Measurements from ENCODE around the gene ARV1.

ARV1 gene

DNA sequence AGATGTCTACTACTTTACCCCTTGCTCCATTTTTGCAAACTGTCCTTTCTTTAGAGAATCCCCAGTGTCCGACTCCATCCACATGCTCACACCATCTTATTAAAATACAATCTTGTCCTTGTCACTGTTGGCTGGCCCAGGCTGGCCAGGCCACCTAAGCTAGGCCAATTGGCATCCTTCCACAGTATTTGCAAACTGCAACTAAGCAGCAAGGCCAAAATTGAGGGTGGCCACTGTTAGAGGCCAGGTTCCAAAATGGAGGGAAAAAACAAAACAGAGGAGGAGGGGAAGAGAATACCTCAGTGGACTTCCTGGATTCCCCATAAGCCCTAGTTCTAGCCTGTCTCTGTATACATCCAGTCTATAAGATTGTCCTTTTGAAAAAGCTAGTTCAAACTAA is 56.9 kb downstream of the ARV1 start:
- Histone ChIP-seq H3K9ac (ENCODE audit: low read length) (no peak overlapping the region), H4K8ac (ENCODE audit: low read length) (no peak overlapping the region), H2BK120ac (ENCODE audit: low read depth, low read length) (peak overlapping the region; percentile 42)

DNA sequence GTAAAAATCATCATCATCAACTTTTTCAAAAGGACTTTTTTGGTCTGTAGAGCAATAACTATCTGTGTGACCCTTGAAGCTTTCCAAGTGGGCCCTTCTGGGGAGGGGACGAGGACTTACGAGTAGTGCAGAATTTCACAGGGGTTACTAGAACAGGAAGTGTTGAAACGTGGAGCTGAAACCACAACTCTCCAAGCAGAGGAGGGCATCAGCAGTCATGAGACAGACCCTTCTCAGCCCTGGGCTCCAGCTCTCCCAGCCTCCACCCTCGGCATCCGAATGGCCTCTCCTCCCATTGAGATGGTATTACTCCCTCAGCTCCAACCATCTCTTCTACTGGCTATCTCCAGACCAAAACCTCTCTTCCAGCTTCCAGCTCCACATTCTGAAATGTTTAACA is 57.5 kb downstream of the ARV1 start:
- H3K4me2 ChIP-seq (ENCODE audit: low read length, poor library complexity, severe bottlenecking) = no peak overlapping the region
- peaks cover 1 to 3% of the 10 kb centered on the region in 2 experiments for H3K27me3 ChIP-seq (ENCODE audit: control insufficient read depth in 1 of 2, insufficient read depth in 1 of 2, low read length in 2 of 2)
- H3K23ac ChIP-seq (ENCODE audit: low read length in 2 of 2) = no peak overlapping the region
- no peaks in the 10 kb centered on the region for H3K9me3 ChIP-seq (ENCODE audit: control insufficient read depth, low read length)
- no peak overlapping the region for H3K14ac ChIP-seq (ENCODE audit: low read length in 2 of 2)
- no peak overlapping the region for H3K9ac ChIP-seq (ENCODE audit: low read length)
- peaks cover 18% of the 10 kb centered on the region for H3K4me1 ChIP-seq (ENCODE audit: control insufficient read depth, insufficient read depth, low read depth, low read length)
- H3K4ac ChIP-seq (ENCODE audit: low read depth in 1 of 2, low read length in 2 of 2) = peak overlapping the region in 1 of 2 experiments; percentile 86
- no peak overlapping the region for H2AK5ac ChIP-seq (ENCODE audit: low read length, severe bottlenecking)
- H3K27ac ChIP-seq (ENCODE audit: low read length, poor library complexity, severe bottlenecking) = no peak overlapping the region
- WGBS = 18% methylated on average over 5 of the region's 5 CpGs
- H3K36me3 ChIP-seq (ENCODE audit: control insufficient read depth in 1 of 2, insufficient read depth in 2 of 2, low read depth in 1 of 2, low read length in 2 of 2) = no peaks in the 10 kb centered on the region
- peak overlapping the region; percentile 67 to 70 for H3K18ac ChIP-seq (ENCODE audit: low read depth in 1 of 2, low read length in 2 of 2)
- peak overlapping the region; percentile 55 for H2BK120ac ChIP-seq (ENCODE audit: low read depth, low read length)
- peak overlapping the region; percentile 37 for H4K91ac ChIP-seq (ENCODE audit: low read length)
- H2BK15ac ChIP-seq (ENCODE audit: low read depth, poor library complexity, severe bottlenecking) = no peak overlapping the region
- no peak overlapping the region for H2AFZ ChIP-seq (ENCODE audit: low read depth, low read length)
- H2BK12ac ChIP-seq (ENCODE audit: low read length in 2 of 2) = peak overlapping the region in 1 of 2 experiments; percentile 80
- peak; percentile 78 for DNase-seq
- H4K8ac ChIP-seq (ENCODE audit: low read length) = peak overlapping the region; percentile 9
- no peak overlapping the region for H3K4me3 ChIP-seq (ENCODE audit: insufficient read depth in 1 of 2, low read depth in 1 of 2, low read length in 2 of 2)
- no peak overlapping the region for H2BK5ac ChIP-seq (ENCODE audit: low read depth, low read length, poor library complexity, severe bottlenecking)
- peaks cover 5% of the 10 kb centered on the region for H3K79me1 ChIP-seq (replicated peaks; ENCODE audit: low read length, poor library complexity, severe bottlenecking)

More for the DNA sequence above, 56.9 kb downstream of the ARV1 start:
- H3K14ac ChIP-seq (ENCODE audit: low read length in 2 of 2) = no peak overlapping the region
- H3K4me1 ChIP-seq (ENCODE audit: control insufficient read depth, insufficient read depth, low read depth, low read length) = peaks cover 15% of the 10 kb centered on the region
- no peak overlapping the region for H3K4me2 ChIP-seq (ENCODE audit: low read length, poor library complexity, severe bottlenecking)
- H2BK12ac ChIP-seq (ENCODE audit: low read length in 2 of 2) = peak overlapping the region in 1 of 2 experiments; percentile 97
- 100% methylated on average over 1 of the region's 1 CpG for WGBS
- H4K91ac ChIP-seq (ENCODE audit: low read length) = peak overlapping the region; percentile 52
- no peak overlapping the region for H2AFZ ChIP-seq (ENCODE audit: low read depth, low read length)
- H2BK15ac ChIP-seq (ENCODE audit: low read depth, poor library complexity, severe bottlenecking) = no peak overlapping the region
- no peak overlapping the region for H3K23ac ChIP-seq (ENCODE audit: low read length in 2 of 2)
- DNase-seq = no peak
- peaks cover 5% of the 10 kb centered on the region for H3K79me1 ChIP-seq (replicated peaks; ENCODE audit: low read length, poor library complexity, severe bottlenecking)
- H3K4me3 ChIP-seq (ENCODE audit: insufficient read depth in 1 of 2, low read depth in 1 of 2, low read length in 2 of 2) = no peak overlapping the region
- peaks cover 0 to 3% of the 10 kb centered on the region in 2 experiments for H3K27me3 ChIP-seq (ENCODE audit: control insufficient read depth in 1 of 2, insufficient read depth in 1 of 2, low read length in 2 of 2)
- H2AK5ac ChIP-seq (ENCODE audit: low read length, severe bottlenecking) = no peak overlapping the region
- no peaks in the 10 kb centered on the region for H3K36me3 ChIP-seq (ENCODE audit: control insufficient read depth in 1 of 2, insufficient read depth in 2 of 2, low read depth in 1 of 2, low read length in 2 of 2)
- H3K4ac ChIP-seq (ENCODE audit: low read depth in 1 of 2, low read length in 2 of 2) = peak overlapping the region in 1 of 2 experiments; percentile 6
- peak overlapping the region in 1 of 2 experiments; percentile 80 for H3K18ac ChIP-seq (ENCODE audit: low read depth in 1 of 2, low read length in 2 of 2)
- no peak overlapping the region for H2BK5ac ChIP-seq (ENCODE audit: low read depth, low read length, poor library complexity, severe bottlenecking)
- H3K9me3 ChIP-seq (ENCODE audit: control insufficient read depth, low read length) = no peaks in the 10 kb centered on the region
- no peak overlapping the region for H3K27ac ChIP-seq (ENCODE audit: low read length, poor library complexity, severe bottlenecking)

DNA sequence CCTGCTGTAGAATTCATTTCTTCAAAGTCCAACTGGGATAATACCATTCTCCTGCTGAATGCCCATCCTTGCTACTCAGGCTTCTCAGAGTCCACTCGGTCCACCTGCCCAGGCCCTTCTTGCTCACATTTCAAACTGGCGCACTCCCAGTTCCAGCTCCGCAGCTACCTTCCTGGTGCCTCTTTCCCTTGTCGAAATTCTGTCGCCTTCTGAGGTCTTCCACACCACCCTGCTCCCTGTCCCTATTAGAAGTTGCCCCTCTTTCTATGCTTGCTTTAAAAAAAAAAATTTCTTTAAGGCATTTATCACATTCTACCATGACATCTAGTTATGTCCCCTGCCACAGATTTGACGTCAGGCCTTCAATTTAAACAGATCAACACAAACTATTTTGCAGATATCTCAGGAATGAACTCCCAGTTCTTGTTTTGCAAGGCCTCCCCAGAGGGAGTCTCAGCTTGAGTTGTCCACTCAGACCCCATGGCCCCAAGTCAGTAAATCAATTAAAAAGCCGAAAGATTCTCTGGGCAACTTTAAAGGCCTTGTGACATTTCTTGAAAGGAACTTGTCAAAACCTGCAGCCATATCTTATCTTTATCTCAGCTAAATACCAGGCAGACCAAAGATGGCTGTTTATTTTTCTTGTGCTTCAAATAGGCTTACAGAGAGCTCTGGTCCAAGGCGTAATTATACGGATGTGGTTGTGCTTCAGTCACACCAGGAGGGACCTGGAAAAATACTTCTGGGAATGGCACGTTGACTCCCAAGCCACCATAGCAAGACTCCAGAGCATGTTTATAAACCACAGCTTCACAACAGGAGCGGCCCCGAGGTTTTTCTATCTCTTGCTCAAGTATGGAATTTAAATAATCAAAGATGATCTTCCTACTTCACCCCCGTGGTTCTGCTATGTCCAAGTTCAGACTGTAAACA is 59.0 kb downstream of the ARV1 start:
- H3K18ac ChIP-seq (ENCODE audit: low read depth in 1 of 2, low read length in 2 of 2) = peak overlapping the region; percentile 63 to 86
- DNase-seq = peak; percentile 96
- no peak overlapping the region for H2BK120ac ChIP-seq (ENCODE audit: low read depth, low read length)
- H3K36me3 ChIP-seq (ENCODE audit: control insufficient read depth in 1 of 2, insufficient read depth in 2 of 2, low read depth in 1 of 2, low read length in 2 of 2) = no peaks in the 10 kb centered on the region
- H2AFZ ChIP-seq (ENCODE audit: low read depth, low read length) = no peak overlapping the region
- H3K27me3 ChIP-seq (ENCODE audit: control insufficient read depth in 1 of 2, insufficient read depth in 1 of 2, low read length in 2 of 2) = peaks cover 3 to 5% of the 10 kb centered on the region in 2 experiments
- peak overlapping the region; percentile 40 for H3K4me2 ChIP-seq (ENCODE audit: low read length, poor library complexity, severe bottlenecking)
- 29% methylated on average over 11 of the region's 13 CpGs for WGBS
- H2BK15ac ChIP-seq (ENCODE audit: low read depth, poor library complexity, severe bottlenecking) = no peak overlapping the region
- peaks cover 5% of the 10 kb centered on the region for H3K79me1 ChIP-seq (replicated peaks; ENCODE audit: low read length, poor library complexity, severe bottlenecking)
- no peak overlapping the region for H3K23ac ChIP-seq (ENCODE audit: low read length in 2 of 2)
- H3K27ac ChIP-seq (ENCODE audit: low read length, poor library complexity, severe bottlenecking) = no peak overlapping the region
- H3K14ac ChIP-seq (ENCODE audit: low read length in 2 of 2) = no peak overlapping the region
- no peaks in the 10 kb centered on the region for H3K9me3 ChIP-seq (ENCODE audit: control insufficient read depth, low read length)
- no peak overlapping the region for H2BK5ac ChIP-seq (ENCODE audit: low read depth, low read length, poor library complexity, severe bottlenecking)
- peak overlapping the region; percentile 12 to 98 for H2BK12ac ChIP-seq (ENCODE audit: low read length in 2 of 2)
- H3K4me1 ChIP-seq (ENCODE audit: control insufficient read depth, insufficient read depth, low read depth, low read length) = peaks cover 16% of the 10 kb centered on the region
- peak overlapping the region; percentile 72 for H3K9ac ChIP-seq (ENCODE audit: low read length)
- H4K8ac ChIP-seq (ENCODE audit: low read length) = peak overlapping the region; percentile 21
- peak overlapping the region; percentile 30 for H4K91ac ChIP-seq (ENCODE audit: low read length)
- H2AK5ac ChIP-seq (ENCODE audit: low read length, severe bottlenecking) = no peak overlapping the region
- H3K4me3 ChIP-seq (ENCODE audit: insufficient read depth in 1 of 2, low read depth in 1 of 2, low read length in 2 of 2) = no peak overlapping the region
- peak overlapping the region in 1 of 2 experiments; percentile 73 for H3K4ac ChIP-seq (ENCODE audit: low read depth in 1 of 2, low read length in 2 of 2)
